HCT116 (cell line): Measurements from ENCODE around the gene CRYGA. TPM values are rescaled to one million over a fixed set of nuclear protein-coding genes. Genes with fewer than 3 reads are reported as not detected.

Source experiments
- ATAC-seq: fragments of 200-7000 bp; cut with Tn5 transposase; 2 replicates; pipeline ENCODE4 v1.9.1; 2020; ENCODE audit warnings: mild to moderate bottlenecking, moderate library complexity
- Bru-seq: library from RNA; stranded (reverse); fragments of 400-500 nt; gene quantifications from one replicate; lab custom pipeline; 2021; lab: Mats Ljungman, UMichigan
- BruChase-seq, 2 experiments: library from RNA; stranded (reverse); fragments of 400-500 nt; gene quantifications; one replicate each; lab custom pipeline; 2021; lab: Mats Ljungman, UMichigan
- BruUV-seq: library from RNA; stranded (reverse); fragments of 400-500 nt; replicated peaks from 2 replicates; lab custom pipeline; 2021; lab: Mats Ljungman, UMichigan
- CTCF ChIA-PET: fragments of 300-600 bp; sonication (Branson Sonifier 250); formaldehyde crosslinking; loops from one replicate; lab custom pipeline; 2021; ENCODE audit warnings: antibody characterized with exemption; lab: Charles Lee
- POLR2A ChIA-PET: fragments of 300-600, 350-600 bp; sonication (Branson Sonifier 250); formaldehyde crosslinking; loops from one replicate; lab custom pipeline; 2021; ENCODE audit warnings: antibody characterized with exemption; lab: Charles Lee
- RAD21 ChIA-PET, 2 experiments: fragments of 300-600 bp; sonication (Branson Sonifier 250); formaldehyde crosslinking; loops; one replicate each; lab custom pipeline; 2023; ENCODE audit warnings: low total read pairs in 2 of 2; ENCODE audit not compliant: uncharacterized antibody in 2 of 2, unreplicated experiment in 2 of 2, low non-redundant PET in 1 of 2; lab: Charles Lee
- DNase-seq: peaks from one replicate; pipeline ENCODE4 v3.0.0-alpha.2; 2010; ENCODE audit warnings: low read depth, low spot score
- H2AFZ ChIP-seq: fragments of 200-600 bp; shearing (Covaris generic), sonication (generic); 2 replicates; pipeline ENCODE4 v1.6.1; 2017; ENCODE audit warnings: low read depth, mixed run types, mixed read lengths, antibody characterized with exemption, low read length; ENCODE audit not compliant: poor library complexity, severe bottlenecking
- H3K27ac ChIP-seq: 2 replicates; pipeline ENCODE4 v1.5.1; 2012; ENCODE audit warnings: low read depth, low read length
- H3K27me3 ChIP-seq: fragments of 200-600 bp; sonication (generic); 2 replicates; pipeline ENCODE4 v1.6.1; 2016; ENCODE audit warnings: mixed run types, low read length, mixed read lengths; ENCODE audit not compliant: insufficient read depth
- H3K36me3 ChIP-seq, 2 experiments: fragments of 200-500 bp in 1 of 2; fragments of 200-600 bp in 1 of 2; sonication (Bioruptor generic) in 1 of 2; sonication (generic) in 1 of 2; 2 replicates each; pipeline versions ENCODE4 v1.5.1 to v1.6.1; 2014 to 2016; ENCODE audit warnings: low read length in 2 of 2, inconsistent platforms in 1 of 2, mixed read lengths in 1 of 2, mixed run types in 1 of 2; ENCODE audit not compliant: insufficient read depth in 2 of 2, control insufficient read depth in 1 of 2
- H3K4me1 ChIP-seq, 2 experiments: fragments of 200-600 bp in 1 of 2; sonication (generic) in 1 of 2; 2 replicates each; pipeline versions ENCODE4 v1.5.1 to v1.6.1; 2012 to 2017; ENCODE audit warnings: low read length in 2 of 2, inconsistent platforms in 1 of 2, mild to moderate bottlenecking in 1 of 2, mixed read lengths in 1 of 2, mixed run types in 1 of 2, moderate library complexity in 1 of 2; ENCODE audit not compliant: insufficient read depth in 2 of 2, control insufficient read depth in 1 of 2
- H3K4me2 ChIP-seq: fragments of 200-600 bp; sonication (generic); 2 replicates; pipeline ENCODE4 v1.6.1; 2017; ENCODE audit warnings: mixed run types, low read length, mixed read lengths
- H3K4me3 ChIP-seq, 2 experiments: fragments of 200-600 bp in 1 of 2; sonication (generic) in 1 of 2; replicated peaks in 1 of 2; 2 replicates each; pipeline ENCODE4 v1.5.1; 2011 to 2016; ENCODE audit warnings: low read length in 2 of 2, control low read depth in 1 of 2, low read depth in 1 of 2, mild to moderate bottlenecking in 1 of 2, mixed read lengths in 1 of 2, mixed run types in 1 of 2
- H3K79me2 ChIP-seq: fragments of 200-600 bp; sonication (generic); 2 replicates; pipeline ENCODE4 v1.6.1; 2017; ENCODE audit warnings: mild to moderate bottlenecking, mixed run types, low read length, moderate library complexity, mixed read lengths; ENCODE audit not compliant: insufficient read depth
- H3K9ac ChIP-seq: fragments of 200-600 bp; sonication (generic); 2 replicates; pipeline ENCODE4 v1.6.1; 2016; ENCODE audit warnings: low read length, mixed read lengths
- H3K9me2 ChIP-seq: fragments of 200-600 bp; sonication (generic), shearing (Covaris generic); 2 replicates; pipeline ENCODE4 v1.6.1; 2017; ENCODE audit warnings: mixed run types, mild to moderate bottlenecking, moderate library complexity; ENCODE audit not compliant: insufficient read depth
- H3K9me3 ChIP-seq, 2 experiments: fragments of 200-500 bp in 1 of 2; fragments of 200-600 bp in 1 of 2; sonication (Bioruptor generic) in 1 of 2; sonication (generic) in 1 of 2; 2 replicates each; pipeline ENCODE4 v1.6.1; 2014 to 2017; ENCODE audit warnings: low read length in 2 of 2, mixed read lengths in 2 of 2, inconsistent platforms in 1 of 2, low read depth in 1 of 2, mild to moderate bottlenecking in 1 of 2, mixed run types in 1 of 2, moderate library complexity in 1 of 2; ENCODE audit not compliant: control insufficient read depth in 1 of 2, insufficient read depth in 1 of 2
- H4K20me1 ChIP-seq: fragments of 200-600 bp; sonication (generic), shearing (Covaris generic); 2 replicates; pipeline ENCODE4 v1.6.1; 2017; ENCODE audit warnings: mixed run types, mild to moderate bottlenecking, moderate library complexity; ENCODE audit not compliant: insufficient read depth
- CBX3 ChIP-seq: IDR thresholded peaks from 2 replicates; pipeline ENCODE4 v1.6.1; 2012; ENCODE audit warnings: low read depth
- CEBPB ChIP-seq: IDR thresholded peaks from 2 replicates; pipeline ENCODE4 v1.6.1; 2012; ENCODE audit warnings: low read depth
- EGR1 ChIP-seq: IDR thresholded peaks from 2 replicates; pipeline ENCODE4 v1.6.1; 2012; ENCODE audit warnings: low read depth
- ELF1 ChIP-seq: IDR thresholded peaks from 2 replicates; pipeline ENCODE4 v1.6.1; 2012; ENCODE audit warnings: low read depth, borderline replicate concordance
- EZH2 ChIP-seq: fragments of 200-600 bp; sonication (generic); IDR thresholded peaks from 2 replicates; pipeline ENCODE4 v1.6.1; 2017; ENCODE audit warnings: antibody characterized with exemption, mixed run types
- EZH2phosphoT487 ChIP-seq: fragments of 200-600 bp; IDR thresholded peaks from 2 replicates; pipeline ENCODE4 v1.6.1; 2018; ENCODE audit warnings: antibody characterized with exemption, borderline replicate concordance
- FOSL1 ChIP-seq: IDR thresholded peaks from 2 replicates; pipeline ENCODE4 v1.6.1; 2012; ENCODE audit warnings: low read depth
- POLR2A ChIP-seq: IDR thresholded peaks from 2 replicates; pipeline ENCODE4 v1.7.0; 2011; ENCODE audit warnings: borderline replicate concordance; ENCODE audit not compliant: insufficient read depth, insufficient read length; ENCODE audit errors: extremely low read depth
- POLR2AphosphoS5 ChIP-seq: IDR thresholded peaks from 2 replicates; pipeline ENCODE4 v1.6.1; 2011; ENCODE audit warnings: mild to moderate bottlenecking, low read depth, low read length, moderate library complexity
- RAD21 ChIP-seq: IDR thresholded peaks from 2 replicates; pipeline ENCODE4 v1.6.1; 2012; ENCODE audit warnings: low read depth, mild to moderate bottlenecking
- SIN3A ChIP-seq: IDR thresholded peaks from 2 replicates; pipeline ENCODE4 v1.6.1; 2012; ENCODE audit warnings: low read depth
- SP1 ChIP-seq: IDR thresholded peaks from 2 replicates; pipeline ENCODE4 v1.6.1; 2012; ENCODE audit warnings: low read depth
- TCF7L2 ChIP-seq: IDR thresholded peaks from 2 replicates; pipeline ENCODE4 v1.7.0; 2011; ENCODE audit warnings: borderline replicate concordance, inconsistent platforms; ENCODE audit not compliant: insufficient read depth, insufficient read length; ENCODE audit errors: extremely low read depth
- YY1 ChIP-seq: IDR thresholded peaks from 2 replicates; pipeline ENCODE4 v1.6.1; 2011; ENCODE audit warnings: low read length, low read depth, moderate library complexity, mild to moderate bottlenecking; ENCODE audit not compliant: insufficient replicate concordance; ENCODE audit errors: extremely low read depth
- ZFX ChIP-seq: fragments of 450-650 bp; IDR thresholded peaks from 2 replicates; pipeline ENCODE4 v1.6.1; 2017
- ZNF274 ChIP-seq: fragments of 200-500 bp; sonication (Bioruptor generic); IDR thresholded peaks from 2 replicates; pipeline ENCODE4 v1.6.1; 2014; ENCODE audit warnings: mild to moderate bottlenecking, low read depth, low read length, inconsistent platforms
- intact Hi-C: fragments of 100-400 bp; cut with micrococcal nuclease; formaldehyde crosslinking; loops from 2 replicates; pipeline ENCODE4 v1.10.0; 2022
- long read RNA-seq: library from polyadenylated mRNA; unstranded; transcript quantifications from one replicate; pipeline ENCODE4 v2.0.0, GENCODE V29; 2021; ENCODE audit not compliant: unreplicated experiment
- polyA plus RNA-seq: library from polyadenylated mRNA; unstranded; fragments of >200 nt; gene quantifications from 2 replicates; pipeline ENCODE4 v1.2.1, GENCODE V29; 2012; ENCODE audit warnings: missing spikeins
- total RNA-seq: library from RNA; stranded (reverse); gene quantifications from one replicate; pipeline ENCODE4 v1.2.1, GENCODE V29; 2021; ENCODE audit not compliant: unreplicated experiment
- TF ChIP-seq, protein P1 (sequence below), 3 experiments: fragments of 200-600 bp in 1 of 3; sonication (generic) in 1 of 3; IDR thresholded peaks in 2 of 3; conservative IDR thresholded peaks in 1 of 3; 2 replicates each; pipeline ENCODE4 v1.5.1; 2012 to 2017; ENCODE audit warnings: low read depth in 2 of 3, low read length in 2 of 3, antibody characterized with exemption in 1 of 3, borderline replicate concordance in 1 of 3, control low read depth in 1 of 3, mild to moderate bottlenecking in 1 of 3, mixed read lengths in 1 of 3, mixed run types in 1 of 3, moderate library complexity in 1 of 3; ENCODE audit not compliant: insufficient read depth in 1 of 3
- TF ChIP-seq, protein P2 (sequence below): IDR thresholded peaks from 2 replicates; pipeline ENCODE4 v1.6.1; 2012
- TF ChIP-seq, protein P3 (sequence below): IDR thresholded peaks from 2 replicates; pipeline ENCODE4 v1.6.1; 2012
- TF ChIP-seq, protein P4 (sequence below): IDR thresholded peaks from 2 replicates; pipeline ENCODE4 v1.6.1; 2011; ENCODE audit warnings: mild to moderate bottlenecking, low read length, moderate library complexity; ENCODE audit not compliant: insufficient replicate concordance; ENCODE audit errors: extremely low read depth

Gene CRYGA, protein sequence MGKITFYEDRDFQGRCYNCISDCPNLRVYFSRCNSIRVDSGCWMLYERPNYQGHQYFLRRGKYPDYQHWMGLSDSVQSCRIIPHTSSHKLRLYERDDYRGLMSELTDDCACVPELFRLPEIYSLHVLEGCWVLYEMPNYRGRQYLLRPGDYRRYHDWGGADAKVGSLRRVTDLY
- total RNA-seq (not detected), Bru-seq, nascent RNA (percentile 14 among the genes with signal in this experiment), BruChase-seq, experiment 1, labeled RNA remaining after a 6-hour chase (not detected), BruChase-seq, experiment 2, labeled RNA remaining after a 2-hour chase (not detected)
- not detected in 2 replicates for polyA plus RNA-seq
- long read RNA-seq, result 0 reads

DNA sequence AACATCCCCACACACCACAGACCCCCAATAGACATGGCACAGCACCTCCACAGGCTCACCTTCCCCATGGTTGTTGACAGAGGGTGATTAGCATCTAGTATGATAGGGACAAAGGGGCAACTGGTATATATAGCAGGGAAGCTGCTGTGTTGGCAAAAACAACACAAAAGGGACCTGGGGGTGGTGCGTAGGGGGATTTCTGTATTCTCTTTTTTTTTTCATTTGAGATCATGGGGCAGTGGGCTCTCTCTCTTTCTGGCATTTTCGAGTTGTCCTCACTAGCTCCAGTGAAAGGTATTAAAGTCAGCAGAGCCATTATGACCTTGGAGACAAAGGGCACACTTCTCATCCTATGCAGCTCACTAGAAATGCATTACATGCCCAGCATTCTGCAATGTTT is at the start of gene CRYGA:
CRYGA (minus strand) TSS at position 101 of the 400 bp plus-strand sequence; CDS start at position 68, 33 bp downstream.
- POLR2A ChIA-PET, result no interaction called here
- no peak within 1 kb of the TSS for H3K4me3 ChIP-seq
- no peaks in the 10 kb centered on the region for H3K9me3 ChIP-seq
- no peak within 1 kb of the TSS for H3K4me2 ChIP-seq
- H2AFZ ChIP-seq, result no peak within 1 kb of the TSS
- no peaks in the 10 kb centered on the region for H3K9me2 ChIP-seq
- H3K27me3 ChIP-seq, result no peaks in the 10 kb centered on the region
- TF ChIP-seq EZH2, result no peak
- no peak for TF ChIP-seq YY1
- TF ChIP-seq EZH2phosphoT487, result no peak
- TF ChIP-seq FOSL1, result no peak
- TF ChIP-seq, protein P1, sequence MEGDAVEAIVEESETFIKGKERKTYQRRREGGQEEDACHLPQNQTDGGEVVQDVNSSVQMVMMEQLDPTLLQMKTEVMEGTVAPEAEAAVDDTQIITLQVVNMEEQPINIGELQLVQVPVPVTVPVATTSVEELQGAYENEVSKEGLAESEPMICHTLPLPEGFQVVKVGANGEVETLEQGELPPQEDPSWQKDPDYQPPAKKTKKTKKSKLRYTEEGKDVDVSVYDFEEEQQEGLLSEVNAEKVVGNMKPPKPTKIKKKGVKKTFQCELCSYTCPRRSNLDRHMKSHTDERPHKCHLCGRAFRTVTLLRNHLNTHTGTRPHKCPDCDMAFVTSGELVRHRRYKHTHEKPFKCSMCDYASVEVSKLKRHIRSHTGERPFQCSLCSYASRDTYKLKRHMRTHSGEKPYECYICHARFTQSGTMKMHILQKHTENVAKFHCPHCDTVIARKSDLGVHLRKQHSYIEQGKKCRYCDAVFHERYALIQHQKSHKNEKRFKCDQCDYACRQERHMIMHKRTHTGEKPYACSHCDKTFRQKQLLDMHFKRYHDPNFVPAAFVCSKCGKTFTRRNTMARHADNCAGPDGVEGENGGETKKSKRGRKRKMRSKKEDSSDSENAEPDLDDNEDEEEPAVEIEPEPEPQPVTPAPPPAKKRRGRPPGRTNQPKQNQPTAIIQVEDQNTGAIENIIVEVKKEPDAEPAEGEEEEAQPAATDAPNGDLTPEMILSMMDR (IDR thresholded peaks at IDR 0.05 in 2 of 3, conservative IDR thresholded peaks at IDR 0.05 in 1 of 3; ENCODE audit: borderline replicate concordance in 1 of 3, insufficient read depth in 1 of 3, low read depth in 2 of 3, low read length in 2 of 3), result no peak
- TF ChIP-seq ZFX, result no peak
- TF ChIP-seq EGR1, result no peak
- TF ChIP-seq, protein P2, sequence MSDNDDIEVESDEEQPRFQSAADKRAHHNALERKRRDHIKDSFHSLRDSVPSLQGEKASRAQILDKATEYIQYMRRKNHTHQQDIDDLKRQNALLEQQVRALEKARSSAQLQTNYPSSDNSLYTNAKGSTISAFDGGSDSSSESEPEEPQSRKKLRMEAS, result no peak
- TF ChIP-seq CBX3, result no peak
- TF ChIP-seq POLR2AphosphoS5, result no peak
- TF ChIP-seq POLR2A, result no peak
- TF ChIP-seq, protein P3, sequence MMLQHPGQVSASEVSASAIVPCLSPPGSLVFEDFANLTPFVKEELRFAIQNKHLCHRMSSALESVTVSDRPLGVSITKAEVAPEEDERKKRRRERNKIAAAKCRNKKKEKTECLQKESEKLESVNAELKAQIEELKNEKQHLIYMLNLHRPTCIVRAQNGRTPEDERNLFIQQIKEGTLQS, result no peak
- no peak for TF ChIP-seq CEBPB
- TF ChIP-seq SP1, result no peak
- TF ChIP-seq RAD21, result no peak
- TF ChIP-seq, protein P4, sequence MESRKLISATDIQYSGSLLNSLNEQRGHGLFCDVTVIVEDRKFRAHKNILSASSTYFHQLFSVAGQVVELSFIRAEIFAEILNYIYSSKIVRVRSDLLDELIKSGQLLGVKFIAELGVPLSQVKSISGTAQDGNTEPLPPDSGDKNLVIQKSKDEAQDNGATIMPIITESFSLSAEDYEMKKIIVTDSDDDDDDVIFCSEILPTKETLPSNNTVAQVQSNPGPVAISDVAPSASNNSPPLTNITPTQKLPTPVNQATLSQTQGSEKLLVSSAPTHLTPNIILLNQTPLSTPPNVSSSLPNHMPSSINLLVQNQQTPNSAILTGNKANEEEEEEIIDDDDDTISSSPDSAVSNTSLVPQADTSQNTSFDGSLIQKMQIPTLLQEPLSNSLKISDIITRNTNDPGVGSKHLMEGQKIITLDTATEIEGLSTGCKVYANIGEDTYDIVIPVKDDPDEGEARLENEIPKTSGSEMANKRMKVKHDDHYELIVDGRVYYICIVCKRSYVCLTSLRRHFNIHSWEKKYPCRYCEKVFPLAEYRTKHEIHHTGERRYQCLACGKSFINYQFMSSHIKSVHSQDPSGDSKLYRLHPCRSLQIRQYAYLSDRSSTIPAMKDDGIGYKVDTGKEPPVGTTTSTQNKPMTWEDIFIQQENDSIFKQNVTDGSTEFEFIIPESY, result no peak
- no peak for TF ChIP-seq TCF7L2
- no peak for TF ChIP-seq ZNF274
- no peak for TF ChIP-seq ELF1
- no peak for TF ChIP-seq SIN3A
- TF ChIP-seq, all 23 proteins: peak for 0
- Histone ChIP-seq H3K79me2 (no peaks in the 10 kb centered on the region), H3K36me3 (no peaks in the 10 kb centered on the region), H3K27ac (no peak within 1 kb of the TSS), H3K9ac (no peak within 1 kb of the TSS), H3K4me1 (peaks cover 4 to 10% of the 10 kb centered on the region in 2 experiments; a peak in 2 of 4 replicates), H4K20me1 (no peaks in the 10 kb centered on the region)
- no peak for ATAC-seq
- CTCF ChIA-PET, result interaction anchor here (3.6 kb wide), 1 partner anchor 12 kb away, joined by 13 read pairs; no protein-coding TSS in a partner anchor
- RAD21 ChIA-PET, result no interaction called here
- intact Hi-C loops, result loop anchor here (5.0 kb wide), 1 partner anchor 61 kb away; no protein-coding TSS in a partner anchor
- DNase-seq, result no peak
- BruUV-seq, result no TSS peak
